ENCODE measurements around the gene FBXO47.
"Not testable (repeated sequence)": the region's sequence is repeated elsewhere in the genome, so short reads cannot be mapped to it uniquely, and the experiment has no call there.

FBXO47 gene

GRCh38 chr17:38922538-38923297 is 44.5 kb downstream of the FBXO47 start:
- DNase-seq (ENCODE audit: low read depth, low spot score), result peak; percentile 85

GRCh38 chr17:38921756-38922411 is 45.3 kb downstream of the FBXO47 start:
- no peak for DNase-seq (ENCODE audit: low read depth, low spot score)

DNA sequence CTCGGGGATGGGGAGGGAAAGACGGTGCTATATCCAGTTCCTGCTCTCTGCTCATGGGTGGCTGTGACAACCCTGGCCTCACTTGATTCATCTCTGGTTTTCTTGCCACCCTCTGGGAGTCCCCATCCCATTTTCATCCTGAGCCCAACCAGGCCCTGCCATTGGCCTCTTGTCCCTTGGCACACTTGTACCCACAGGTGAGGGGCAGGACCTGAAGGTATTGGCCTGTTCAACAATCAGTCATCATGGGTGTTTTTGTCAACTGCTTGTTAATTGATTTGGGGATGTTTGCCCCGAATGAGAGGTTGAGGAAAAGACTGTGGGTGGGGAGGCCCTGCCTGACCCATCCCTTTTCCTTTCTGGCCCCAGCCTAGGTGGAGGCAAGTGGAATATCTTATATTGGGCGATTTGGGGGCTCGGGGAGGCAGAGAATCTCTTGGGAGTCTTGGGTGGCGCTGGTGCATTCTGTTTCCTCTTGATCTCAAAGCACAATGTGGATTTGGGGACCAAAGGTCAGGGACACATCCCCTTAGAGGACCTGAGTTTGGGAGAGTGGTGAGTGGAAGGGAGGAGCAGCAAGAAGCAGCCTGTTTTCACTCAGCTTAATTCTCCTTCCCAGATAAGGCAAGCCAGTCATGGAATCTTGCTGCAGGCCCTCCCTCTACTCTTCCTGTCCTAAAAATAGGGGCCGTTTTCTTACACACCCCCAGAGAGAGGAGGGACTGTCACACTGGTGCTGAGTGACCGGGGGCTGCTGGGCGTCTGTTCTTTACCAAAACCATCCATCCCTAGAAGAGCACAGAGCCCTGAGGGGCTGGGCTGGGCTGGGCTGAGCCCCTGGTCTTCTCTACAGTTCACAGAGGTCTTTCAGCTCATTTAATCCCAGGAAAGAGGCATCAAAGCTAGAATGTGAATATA is 46.6 kb downstream of the FBXO47 start:
- no peak for DNase-seq (ENCODE audit: low read depth, low spot score)

- no peak for DNase-seq (ENCODE audit: low read depth, low spot score)
Observed at GRCh38 chr17:38919316-38920078, 47.7 kb downstream of the FBXO47 start.

DNA sequence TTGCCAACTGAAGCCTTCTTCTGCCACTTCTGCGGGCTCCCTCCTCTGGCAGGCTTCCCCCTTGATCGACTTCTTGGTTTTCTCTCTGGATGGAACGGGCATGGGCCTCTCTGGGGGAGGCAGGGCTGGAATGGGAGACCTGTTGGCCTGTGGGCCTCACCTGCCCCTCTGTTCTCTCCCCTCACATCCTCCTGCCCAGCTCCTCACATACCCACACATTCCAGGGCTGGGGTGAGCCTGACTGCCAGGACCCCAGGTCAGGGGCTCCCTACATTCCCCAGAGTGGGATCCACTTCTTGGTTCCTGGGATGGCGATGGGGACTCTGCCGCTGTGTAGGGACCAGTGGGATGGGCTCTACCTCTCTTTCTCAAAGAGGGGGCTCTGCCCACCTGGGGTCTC is 48.3 kb downstream of the FBXO47 start:
- no peak for DNase-seq (ENCODE audit: low read depth, low spot score)

GRCh38 chr17:38918129-38918913 is 48.9 kb downstream of the FBXO47 start:
- no peak for DNase-seq (ENCODE audit: low read depth, low spot score)

- DNase-seq (ENCODE audit: low read depth, low spot score), result no peak
Observed at GRCh38 chr17:38917259-38917658, 49.9 kb downstream of the FBXO47 start.

DNA sequence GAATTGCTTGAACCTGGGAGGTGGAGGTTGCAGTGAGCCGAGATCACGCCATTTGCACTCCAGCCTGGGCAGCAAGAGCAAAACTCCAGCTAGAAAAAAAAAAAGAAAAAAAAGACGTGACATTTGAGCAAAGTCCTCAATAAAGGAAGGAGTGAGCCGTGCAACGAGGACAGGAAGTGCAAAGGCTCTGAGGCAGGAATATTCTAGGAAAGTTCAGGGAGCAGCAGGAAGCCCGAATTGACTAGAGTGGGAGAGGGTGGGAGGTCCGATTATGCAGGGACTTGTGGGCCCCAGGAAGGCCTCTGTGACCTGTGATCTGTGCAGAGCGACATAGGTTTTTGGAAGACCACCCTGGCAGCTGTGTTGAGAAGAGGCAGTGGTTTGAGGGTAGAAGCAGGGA is 50.4 kb downstream of the FBXO47 start:
- DNase-seq (ENCODE audit: low read depth, low spot score), result no peak

DNA sequence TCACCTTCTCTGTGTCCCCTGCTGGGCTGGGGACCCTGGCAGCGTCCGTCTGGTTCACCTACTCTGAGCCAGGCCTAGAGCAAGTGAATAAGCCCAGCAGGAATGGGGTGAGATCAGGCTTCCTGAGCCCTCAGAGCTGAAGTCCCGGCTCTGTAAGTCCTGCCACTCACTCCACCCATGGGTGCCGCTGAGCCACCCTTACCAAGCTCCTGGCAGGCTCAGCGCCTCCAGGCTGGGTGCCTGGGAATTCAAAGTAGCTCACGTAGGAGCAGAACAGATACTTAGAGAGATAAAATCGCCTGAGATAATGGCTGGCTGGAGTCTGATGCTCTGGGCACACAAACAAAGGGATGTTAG is 51.6 kb downstream of the FBXO47 start:
- DNase-seq (ENCODE audit: low read depth, low spot score), result no peak

GRCh38 chr17:38914741-38915638 is 52.2 kb downstream of the FBXO47 start:
- no peak for DNase-seq (ENCODE audit: low read depth, low spot score)

DNA sequence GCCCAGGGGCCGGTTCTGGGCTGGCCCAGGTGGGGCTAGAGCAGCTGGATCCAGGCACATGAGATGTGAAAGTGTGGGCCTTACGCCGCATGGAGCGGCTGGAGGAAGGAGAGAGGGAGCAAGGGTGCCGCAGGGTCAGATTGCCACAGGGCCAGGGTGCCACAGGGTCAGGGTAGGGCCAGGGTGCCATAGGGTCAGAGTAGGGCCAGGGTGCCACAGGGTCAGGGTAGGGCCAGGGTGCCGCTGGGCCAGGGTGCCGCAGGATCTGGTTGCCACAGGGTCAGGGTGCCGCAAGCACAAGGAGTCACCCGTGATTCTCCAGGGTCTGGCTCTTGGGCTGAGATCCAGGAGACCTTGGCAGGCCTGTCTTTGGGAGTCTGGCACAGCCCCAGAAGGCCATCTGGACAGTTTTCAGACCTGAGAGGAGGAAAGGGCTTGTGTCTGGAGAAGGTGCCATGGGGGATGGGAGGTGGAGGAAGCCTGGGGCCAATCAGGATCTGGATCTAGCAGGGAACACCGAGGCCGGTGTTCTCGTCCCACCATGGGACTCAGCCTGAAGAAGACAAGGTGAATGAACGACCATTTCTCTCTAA is 54.9 kb downstream of the FBXO47 start:
- no peak for DNase-seq (ENCODE audit: low read depth, low spot score)

- DNase-seq (ENCODE audit: low read depth, low spot score), result not testable (repeated sequence)
Observed at GRCh38 chr17:38911731-38912081, 55.5 kb downstream of the FBXO47 start.

- DNase-seq (ENCODE audit: low read depth, low spot score), result no peak
Observed at GRCh38 chr17:38911081-38911730, 56.0 kb downstream of the FBXO47 start.

GRCh38 chr17:38910325-38910724 is 56.9 kb downstream of the FBXO47 start:
- peak; percentile 17 for DNase-seq (ENCODE audit: low read depth, low spot score)

- DNase-seq (ENCODE audit: low read depth, low spot score), result no peak
Observed at GRCh38 chr17:38908676-38909181, 58.5 kb downstream of the FBXO47 start.

GRCh38 chr17:38907930-38908675 is 59.1 kb downstream of the FBXO47 start:
- DNase-seq (ENCODE audit: low read depth, low spot score), result no peak

GRCh38 chr17:38906460-38907228 is 60.6 kb downstream of the FBXO47 start:
- no peak for DNase-seq (ENCODE audit: low read depth, low spot score)
